Left lung (tissue), 10 donors: ENCODE results near the gene SPG7. TPM values are rescaled to one million over a fixed set of nuclear protein-coding genes. Genes with fewer than 3 reads are reported as not detected.

Experiments used
- ATAC-seq: fragments of 200-7000 bp; cut with Tn5 transposase; one replicate; pipeline ENCODE4 v1.9.1; 2020; ENCODE audit warnings: moderate library complexity
- DNase-seq, 4 donors: peaks; one replicate each; pipeline ENCODE4 v3.0.0-alpha.2; 2013 to 2020
- H3K27ac ChIP-seq, 2 donors: fragments of 200-600 bp; sonication (generic) in 1 of 2; one replicate each; pipeline versions ENCODE4 v1.5.0 to v1.8.0; 2020 to 2021
- H3K27me3 ChIP-seq, 2 donors: fragments of 200-600 bp; sonication (generic) in 1 of 2; one replicate each; pipeline versions ENCODE4 v1.5.0 to v1.8.0; 2020 to 2021
- H3K36me3 ChIP-seq, 2 donors: fragments of 200-600 bp; sonication (generic) in 1 of 2; one replicate each; pipeline versions ENCODE4 v1.5.0 to v1.8.0; 2020 to 2021
- H3K4me1 ChIP-seq, 2 donors: fragments of 200-600 bp; one replicate each; pipeline ENCODE4 v1.8.0; 2021
- H3K4me3 ChIP-seq, 2 donors: fragments of 200-600 bp; sonication (generic) in 1 of 2; one replicate each; pipeline versions ENCODE4 v1.5.0 to v1.8.0; 2020 to 2021; ENCODE audit warnings: mild to moderate bottlenecking in 1 of 2
- H3K9me3 ChIP-seq, 2 donors: fragments of 200-600 bp; sonication (generic) in 1 of 2; one replicate each; pipeline versions ENCODE4 v1.5.0 to v1.8.0; 2020 to 2021
- intact Hi-C, 2 donors: fragments of 100-400 bp; cut with DNase I; formaldehyde crosslinking; loops; one replicate each; pipeline versions ENCODE4 v1.11.2 to v1.14.2; 2022
- polyA plus RNA-seq, 6 donors: library from polyadenylated mRNA; unstranded; fragments of 120-200 nt; gene quantifications; one replicate each; pipeline ENCODE4 v1.2.1, GENCODE V29; 2013; ENCODE audit not compliant: insufficient read length in 6 of 6
- total RNA-seq, 2 donors: library from RNA; stranded (reverse); fragmentation: NEBNext Ultra II Directional; extraction: Animal tissue kit (Norgen Biotek cat#: 25700); gene quantifications; one replicate each; pipeline ENCODE4 v1.2.1, GENCODE V29; 2021
- TF ChIP-seq, protein P1 (sequence below), 2 donors: fragments of 200-600 bp; sonication (generic) in 1 of 2; IDR thresholded peaks; one replicate each; pipeline versions ENCODE4 v1.5.0 to v1.8.0; 2021; ENCODE audit warnings: antibody characterized with exemption in 2 of 2
- donor health status: DM: no; HTN: yes; CAD: no.
- donor health status: DM: no; HTN: no; CAD: no.

The SPG7 gene
- total and polyA plus RNA-seq, 8 donors, result 79.3 to 148 (median 121) TPM

DNA sequence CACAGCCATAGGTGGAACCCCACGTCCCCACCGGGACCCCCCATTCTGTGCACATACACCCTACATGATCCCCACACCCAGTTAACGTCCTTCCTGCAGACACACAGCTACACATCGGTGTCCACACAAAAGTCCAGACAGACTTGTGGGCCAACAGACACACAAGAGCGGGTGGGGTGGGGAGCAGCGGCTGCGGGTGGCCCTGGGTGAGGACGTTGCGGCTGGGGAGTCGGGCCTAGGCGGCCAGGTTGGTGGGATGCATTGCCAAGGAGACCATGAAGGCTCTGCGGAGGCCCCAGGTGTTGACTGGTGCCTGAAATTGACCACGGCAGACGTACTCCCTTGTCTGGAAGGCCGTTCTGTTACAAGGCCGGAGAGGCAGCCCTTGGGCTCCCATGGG is 96.6 kb downstream of the SPG7 start:
- ATAC-seq (no peak), DNase-seq (no peak)
- TF ChIP-seq, protein P1, sequence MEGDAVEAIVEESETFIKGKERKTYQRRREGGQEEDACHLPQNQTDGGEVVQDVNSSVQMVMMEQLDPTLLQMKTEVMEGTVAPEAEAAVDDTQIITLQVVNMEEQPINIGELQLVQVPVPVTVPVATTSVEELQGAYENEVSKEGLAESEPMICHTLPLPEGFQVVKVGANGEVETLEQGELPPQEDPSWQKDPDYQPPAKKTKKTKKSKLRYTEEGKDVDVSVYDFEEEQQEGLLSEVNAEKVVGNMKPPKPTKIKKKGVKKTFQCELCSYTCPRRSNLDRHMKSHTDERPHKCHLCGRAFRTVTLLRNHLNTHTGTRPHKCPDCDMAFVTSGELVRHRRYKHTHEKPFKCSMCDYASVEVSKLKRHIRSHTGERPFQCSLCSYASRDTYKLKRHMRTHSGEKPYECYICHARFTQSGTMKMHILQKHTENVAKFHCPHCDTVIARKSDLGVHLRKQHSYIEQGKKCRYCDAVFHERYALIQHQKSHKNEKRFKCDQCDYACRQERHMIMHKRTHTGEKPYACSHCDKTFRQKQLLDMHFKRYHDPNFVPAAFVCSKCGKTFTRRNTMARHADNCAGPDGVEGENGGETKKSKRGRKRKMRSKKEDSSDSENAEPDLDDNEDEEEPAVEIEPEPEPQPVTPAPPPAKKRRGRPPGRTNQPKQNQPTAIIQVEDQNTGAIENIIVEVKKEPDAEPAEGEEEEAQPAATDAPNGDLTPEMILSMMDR (IDR thresholded peaks at IDR 0.05), result no peak
- H3K4me3 ChIP-seq, result no peak overlapping the region
- no peak overlapping the region for H3K27ac ChIP-seq
- H3K4me1 ChIP-seq, result peaks cover 10 to 14% of the 10 kb centered on the region in 2 donors
- H3K9me3 ChIP-seq, result no peaks in the 10 kb centered on the region
- H3K36me3 ChIP-seq, result no peaks in the 10 kb centered on the region
- peaks cover 0 to 17% of the 10 kb centered on the region in 2 donors for H3K27me3 ChIP-seq
- intact Hi-C loops, result no loop called here

DNA sequence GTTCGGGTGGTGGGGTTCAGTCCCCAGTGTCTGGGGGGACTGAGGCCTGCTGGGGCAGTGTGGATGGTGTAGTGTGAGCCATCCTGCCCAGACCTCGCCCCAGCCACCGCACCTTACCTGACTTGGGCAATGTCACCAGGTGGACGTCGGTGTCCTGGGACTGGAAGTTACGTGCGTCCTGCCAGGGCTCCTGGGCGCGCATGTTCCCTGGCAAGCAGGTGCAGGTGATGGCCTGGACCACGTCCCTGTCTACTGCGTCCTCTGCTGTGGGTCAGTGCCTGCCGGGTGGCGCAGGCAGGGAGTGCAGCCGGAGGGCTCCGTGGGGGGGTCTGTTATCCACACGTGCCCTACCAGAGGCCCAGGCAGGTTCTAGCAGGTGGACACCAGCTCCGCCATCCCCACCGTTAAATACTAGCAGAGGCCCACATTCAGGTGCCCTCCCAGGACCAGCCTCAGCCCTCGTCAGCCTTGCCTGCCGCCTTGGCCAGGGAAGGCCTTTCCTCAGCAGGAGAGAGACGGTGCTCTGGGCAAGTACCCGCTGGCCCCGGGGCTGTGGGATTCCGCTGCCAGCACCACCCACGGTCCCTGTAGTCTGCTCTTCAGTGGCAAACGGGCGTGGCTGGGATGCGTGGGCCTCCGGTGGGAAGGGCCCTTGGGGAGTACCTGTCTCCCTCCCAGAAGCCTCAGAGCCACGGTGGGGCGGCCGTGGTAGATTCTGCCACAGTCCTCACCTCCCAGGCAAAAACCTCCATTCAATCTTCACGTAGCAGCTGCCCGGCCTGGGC is 97.2 kb downstream of the SPG7 start:
- Histone ChIP-seq H3K4me3 (no peak overlapping the region), H3K36me3 (no peaks in the 10 kb centered on the region), H3K9me3 (no peaks in the 10 kb centered on the region), H3K27me3 (peaks cover 0 to 17% of the 10 kb centered on the region in 2 donors), H3K27ac (no peak overlapping the region), H3K4me1 (peaks cover 10 to 14% of the 10 kb centered on the region in 2 donors)
- TF ChIP-seq, protein P1 (IDR thresholded peaks at IDR 0.05), result no peak
- peak in 1 of 4 donors; percentile 68 for DNase-seq
- intact Hi-C loops, result no loop called here
- no peak for ATAC-seq

DNA sequence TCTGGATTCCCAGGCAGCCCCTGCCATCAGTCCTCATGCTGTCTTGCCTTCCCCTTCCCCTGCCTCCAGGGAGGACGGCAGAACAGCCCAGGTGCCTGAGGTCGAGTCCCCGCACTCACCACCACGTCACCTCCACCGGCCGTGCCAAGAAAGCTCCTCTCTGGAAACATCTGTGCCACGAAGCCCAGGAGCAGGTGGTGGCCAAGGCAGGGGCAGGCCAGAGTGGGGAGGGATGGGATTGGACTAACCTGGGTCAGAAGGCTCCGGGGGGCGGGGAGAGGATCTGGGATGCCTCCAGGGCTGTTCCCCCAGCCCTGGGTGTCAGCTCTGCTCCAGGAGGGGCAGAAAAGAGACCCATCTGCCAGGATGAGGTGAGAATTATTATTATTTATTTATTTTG is 97.8 kb downstream of the SPG7 start:
- Histone ChIP-seq H3K9me3 (no peaks in the 10 kb centered on the region), H3K27me3 (peaks cover 0 to 17% of the 10 kb centered on the region in 2 donors), H3K4me3 (no peak overlapping the region), H3K27ac (no peak overlapping the region), H3K36me3 (no peaks in the 10 kb centered on the region), H3K4me1 (peaks cover 10 to 14% of the 10 kb centered on the region in 2 donors)
- TF ChIP-seq, protein P1 (IDR thresholded peaks at IDR 0.05), result no peak
- DNase-seq (no peak), ATAC-seq (no peak)
- intact Hi-C loops, result no loop called here

Other genes with a start within 250 kb of the SPG7 start
- gene ANKRD11, start 17.8 kb upstream of the SPG7 start, total RNA-seq, result 100 to 1,000 TPM in 1 of 2 donors, 10 to 100 TPM in 1; 98.2 to 123 TPM
- gene ANKRD11, start 17.8 kb upstream of the SPG7 start, polyA plus RNA-seq, result 100 to 1,000 TPM in 2 of 6 donors, 10 to 100 TPM in 4; 90.7 to 120 (median 98.2) TPM
- 1,000 to 10,000 TPM; 1,639 to 1,736 TPM for gene RPL13, start 52.3 kb downstream of the SPG7 start, total RNA-seq
- gene RPL13, start 52.3 kb downstream of the SPG7 start, polyA plus RNA-seq, result 1,000 to 10,000 TPM; 2,163 to 3,194 (median 2,462) TPM
- gene CPNE7, start 67.4 kb downstream of the SPG7 start, total RNA-seq, result 1 to 10 TPM in 1 of 2 donors, under 1 TPM in 1; 0.50 to 1.3 TPM
- gene CPNE7, start 67.4 kb downstream of the SPG7 start, polyA plus RNA-seq, result under 1 TPM in 5 of 6 donors, not detected in 1; 0.26 to 0.54 (median 0.35) TPM
- 1 to 10 TPM in 1 of 2 donors, under 1 TPM in 1; 0.31 to 2.5 TPM for gene DPEP1, start 105.2 kb downstream of the SPG7 start, total RNA-seq
- 10 to 100 TPM in 2 of 6 donors, 1 to 10 TPM in 4; 5.9 to 10.4 (median 8.4) TPM for gene DPEP1, start 105.2 kb downstream of the SPG7 start, polyA plus RNA-seq
- gene CHMP1A, start 149.3 kb downstream of the SPG7 start, total RNA-seq, result 10 to 100 TPM; 77.6 to 88.5 TPM
- 10 to 100 TPM; 60.8 to 91.5 (median 67.4) TPM for gene CHMP1A, start 149.3 kb downstream of the SPG7 start, polyA plus RNA-seq
- 10 to 100 TPM in 1 of 2 donors, 1 to 10 TPM in 1; 9.9 to 10.2 TPM for gene SPATA33, start 149.4 kb downstream of the SPG7 start, total RNA-seq
- 10 to 100 TPM; 12.7 to 15.7 (median 14.0) TPM for gene SPATA33, start 149.4 kb downstream of the SPG7 start, polyA plus RNA-seq
- 10 to 100 TPM; 74.8 to 93.1 TPM for gene CDK10, start 178.3 kb downstream of the SPG7 start, total RNA-seq
- 100 to 1,000 TPM in 5 of 6 donors, 10 to 100 TPM in 1; 78.3 to 160 (median 110) TPM for gene CDK10, start 178.3 kb downstream of the SPG7 start, polyA plus RNA-seq
- gene SPATA2L, start 193.3 kb downstream of the SPG7 start, total RNA-seq, result 10 to 100 TPM; 12.3 to 13.8 TPM
- 1 to 10 TPM; 2.4 to 6.1 (median 4.3) TPM for gene SPATA2L, start 193.3 kb downstream of the SPG7 start, polyA plus RNA-seq
- gene VPS9D1, start 212.5 kb downstream of the SPG7 start, total RNA-seq, result 10 to 100 TPM; 14.3 to 19.0 TPM
- 10 to 100 TPM in 4 of 6 donors, 1 to 10 TPM in 2; 9.0 to 15.1 (median 11.6) TPM for gene VPS9D1, start 212.5 kb downstream of the SPG7 start, polyA plus RNA-seq
- 10 to 100 TPM; 22.1 to 28.1 TPM for gene ZNF276, start 213.1 kb downstream of the SPG7 start, total RNA-seq
- gene ZNF276, start 213.1 kb downstream of the SPG7 start, polyA plus RNA-seq, result 10 to 100 TPM; 24.8 to 45.2 (median 35.9) TPM